Fibroblast of lung (primary cell): ENCODE data around the gene WDTC1. TPM values are rescaled to one million over a fixed set of nuclear protein-coding genes. Genes with fewer than 3 reads are reported as not detected.
A peak's percentile ranks its signal among the peaks of the same experiment; 100 is the strongest.

ENCODE experiments used
- DNase-seq, 2 donors: peaks; one replicate each; pipeline versions ENCODE4 v3.0.0 to v3.0.0-alpha.2; 2010; ENCODE audit warnings: low read depth in 2 of 2
- H2AFZ ChIP-seq: 2 replicates; pipeline ENCODE4 v1.5.1; 2012; ENCODE audit warnings: low read length, control low read depth, inconsistent platforms
- H3K27ac ChIP-seq: 2 replicates; pipeline ENCODE4 v1.5.1; 2011; ENCODE audit warnings: low read length, control low read depth; ENCODE audit not compliant: insufficient read depth
- H3K27me3 ChIP-seq: 2 replicates; pipeline ENCODE4 v1.5.1; 2011; ENCODE audit warnings: mild to moderate bottlenecking, low read length; ENCODE audit not compliant: control insufficient read depth, insufficient read depth
- H3K36me3 ChIP-seq: 2 replicates; pipeline ENCODE4 v1.5.1; 2011; ENCODE audit warnings: low read length; ENCODE audit not compliant: control insufficient read depth, insufficient read depth
- H3K4me1 ChIP-seq: 2 replicates; pipeline ENCODE4 v1.5.1; 2011; ENCODE audit warnings: low read length; ENCODE audit not compliant: control insufficient read depth, insufficient read depth; ENCODE audit errors: extremely low read depth
- H3K4me2 ChIP-seq: 2 replicates; pipeline ENCODE4 v1.5.1; 2011; ENCODE audit warnings: low read length, control low read depth; ENCODE audit not compliant: insufficient read depth; ENCODE audit errors: extremely low read depth
- H3K4me3 ChIP-seq, 4 experiments: fragments of 200-600 bp in 1 of 4; sonication (generic) in 1 of 4; replicated peaks in 1 of 4; 2 replicates each; pipeline ENCODE4 v1.5.1; 2011 to 2016; ENCODE audit warnings: low read length in 4 of 4, low read depth in 3 of 4, mild to moderate bottlenecking in 3 of 4, control low read depth in 2 of 4, inconsistent platforms in 1 of 4, mixed read lengths in 1 of 4; ENCODE audit not compliant: insufficient read depth in 1 of 4; ENCODE audit errors: control extremely low read depth in 1 of 4
- H3K79me2 ChIP-seq: 2 replicates; pipeline ENCODE4 v1.5.1; 2012; ENCODE audit warnings: mild to moderate bottlenecking, low read length, inconsistent platforms; ENCODE audit not compliant: control insufficient read depth, insufficient read depth
- H3K9ac ChIP-seq: 2 replicates; pipeline ENCODE4 v1.5.1; 2011; ENCODE audit warnings: mild to moderate bottlenecking, low read length, control low read depth; ENCODE audit not compliant: insufficient read depth
- H3K9me3 ChIP-seq: 2 replicates; pipeline ENCODE4 v1.5.1; 2012; ENCODE audit warnings: low read depth, low read length; ENCODE audit not compliant: control insufficient read depth, insufficient read depth
- H4K20me1 ChIP-seq: 2 replicates; pipeline ENCODE4 v1.5.1; 2011; ENCODE audit warnings: low read length; ENCODE audit not compliant: control insufficient read depth, insufficient read depth; ENCODE audit errors: extremely low read depth
- CTCF ChIP-seq, 2 donors: IDR thresholded peaks in 1 of 2; conservative IDR thresholded peaks in 1 of 2; 1 replicate in 1 of 2; 2 replicates in 1 of 2; pipeline ENCODE4 v1.5.1; 2011 to 2012; ENCODE audit warnings: low read length in 2 of 2, control low read depth in 1 of 2, inconsistent platforms in 1 of 2, low read depth in 1 of 2, mild to moderate bottlenecking in 1 of 2
- EZH2 ChIP-seq: IDR thresholded peaks from 2 replicates; pipeline ENCODE4 v1.5.1; 2012; ENCODE audit warnings: low read length, control low read depth, mild to moderate bottlenecking; ENCODE audit errors: missing control alignments
- polyA plus RNA-seq, 2 donors: library from polyadenylated mRNA; depleted of rRNA in 1 of 2; stranded (reverse) in 1 of 2; unstranded in 1 of 2; fragments of >200 nt; gene quantifications; 2 replicates each; pipeline ENCODE4 v1.2.1, GENCODE V29; 2011 to 2012; ENCODE audit warnings: missing spikeins in 1 of 2
- total RNA-seq: library from RNA; depleted of rRNA; stranded (reverse); fragments of >200 nt; gene quantifications from 2 replicates; pipeline ENCODE4 v1.2.1, GENCODE V29; 2014

WDTC1 gene
- total and polyA plus RNA-seq, 2 donors (not counting 1 experiment from before 2014, with no cell fraction given): 10.7 to 23.3 TPM

DNA sequence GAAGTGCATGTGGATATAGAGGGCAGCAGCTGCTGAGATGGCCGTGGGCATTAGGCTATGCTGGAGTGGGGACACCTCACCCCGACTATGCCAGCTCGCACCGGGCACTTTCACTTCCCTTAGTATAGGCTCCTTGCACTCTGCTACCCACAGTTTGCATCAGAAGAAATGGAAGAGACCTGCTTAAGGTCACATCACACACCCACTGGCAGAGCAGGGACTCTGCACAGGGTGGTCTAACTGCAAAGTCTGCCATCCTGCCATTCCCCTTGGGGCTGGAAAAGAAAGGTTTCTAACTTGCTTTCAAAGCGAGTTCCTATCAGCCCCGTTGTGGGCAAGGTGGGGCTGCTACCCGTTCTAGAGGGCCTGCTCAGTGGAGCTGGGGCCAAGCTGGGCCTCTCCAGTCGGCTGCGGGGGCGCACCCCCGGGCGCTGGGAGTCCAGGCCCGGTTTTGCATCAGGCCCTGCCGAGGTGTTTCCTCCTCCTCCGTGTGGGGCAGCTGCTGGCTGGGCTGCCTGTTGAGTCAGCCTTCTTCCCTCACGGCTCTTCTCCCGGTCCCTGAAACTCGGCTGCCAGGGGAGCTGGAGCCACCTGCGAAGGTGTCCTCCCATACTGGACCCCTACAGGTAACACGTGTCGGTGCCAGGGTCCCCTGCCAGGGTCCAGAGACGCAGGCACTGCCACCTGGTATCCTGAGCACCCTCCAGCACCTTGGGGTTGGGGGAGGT is 107.3 kb downstream of the WDTC1 start, which contains the start of gene SYTL1:
Gene SYTL1 (plus strand): TSS at position 498 of the 728 bp plus-strand sequence. CDS start 3,313 bp downstream, outside the sequence.
- Histone ChIP-seq H3K27ac (no peak within 1 kb of the TSS), H3K36me3 (no peaks in the 10 kb centered on the region), H3K9ac (no peak within 1 kb of the TSS), H2AFZ (no peak within 1 kb of the TSS), H3K27me3 (no peaks in the 10 kb centered on the region), H3K4me1 (peaks cover 8% of the 10 kb centered on the region), H3K4me3 (peak within 1 kb of the TSS in 1 of 4 experiments; percentile 8), H3K79me2 (no peaks in the 10 kb centered on the region), H3K9me3 (no peaks in the 10 kb centered on the region), H3K4me2 (peak within 1 kb of the TSS; percentile 37), H4K20me1 (no peaks in the 10 kb centered on the region)
- peak; percentile 56 to 73 for DNase-seq
- TF ChIP-seq EZH2 (no peak), CTCF (conservative IDR thresholded peaks at IDR 0.05 in 1 of 2, IDR thresholded peaks at IDR 0.05 in 1 of 2; ENCODE audit: low read depth in 1 of 2, low read length in 2 of 2) (no peak)

DNA sequence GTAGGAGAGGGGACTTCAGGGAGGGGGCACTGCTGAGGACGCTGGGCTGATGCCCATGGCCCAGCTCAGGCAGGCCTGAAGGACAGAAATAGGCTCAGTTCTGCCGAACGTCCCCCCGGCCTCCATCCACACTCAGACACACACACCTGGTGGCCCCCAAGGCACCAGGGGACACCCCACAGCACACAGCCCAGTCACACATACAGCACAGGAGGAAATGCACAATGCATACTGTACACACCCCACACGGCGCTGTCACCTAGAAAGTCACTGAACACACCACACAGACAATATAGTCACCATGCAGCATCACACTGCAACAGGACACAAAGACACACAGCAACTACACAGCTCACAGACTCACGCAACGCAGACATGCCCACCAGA is 108.0 kb downstream of the WDTC1 start:
- H3K36me3 ChIP-seq: no peaks in the 10 kb centered on the region

More for the DNA sequence above, 108.0 kb downstream of the WDTC1 start:
- Histone ChIP-seq H3K27ac (no peak overlapping the region), H3K9me3 (no peaks in the 10 kb centered on the region), H3K27me3 (no peaks in the 10 kb centered on the region), H3K4me3 (no peak overlapping the region), H2AFZ (no peak overlapping the region), H3K4me1 (peaks cover 8% of the 10 kb centered on the region), H3K4me2 (no peak overlapping the region), H3K9ac (no peak overlapping the region), H3K79me2 (no peaks in the 10 kb centered on the region), H4K20me1 (no peaks in the 10 kb centered on the region)
- TF ChIP-seq EZH2 (no peak), CTCF (conservative IDR thresholded peaks at IDR 0.05 in 1 of 2, IDR thresholded peaks at IDR 0.05 in 1 of 2; ENCODE audit: low read depth in 1 of 2, low read length in 2 of 2) (no peak)
- DNase-seq: no peak
